NCI-H748 (cell line): ENCODE measurements around the gene ALDH1L1.

ENCODE experiments used
- DNase-seq: peaks from one replicate; lab custom pipeline; 2025; ENCODE audit not compliant: unreplicated experiment; lab: John Stamatoyannopoulos, UW

The ALDH1L1 gene

GRCh38 chr3:126121074-126121473 is 59.3 kb downstream of the ALDH1L1 start:
- no peak for DNase-seq

GRCh38 chr3:126119976-126120375 is 60.4 kb downstream of the ALDH1L1 start:
- DNase-seq: no peak

DNA sequence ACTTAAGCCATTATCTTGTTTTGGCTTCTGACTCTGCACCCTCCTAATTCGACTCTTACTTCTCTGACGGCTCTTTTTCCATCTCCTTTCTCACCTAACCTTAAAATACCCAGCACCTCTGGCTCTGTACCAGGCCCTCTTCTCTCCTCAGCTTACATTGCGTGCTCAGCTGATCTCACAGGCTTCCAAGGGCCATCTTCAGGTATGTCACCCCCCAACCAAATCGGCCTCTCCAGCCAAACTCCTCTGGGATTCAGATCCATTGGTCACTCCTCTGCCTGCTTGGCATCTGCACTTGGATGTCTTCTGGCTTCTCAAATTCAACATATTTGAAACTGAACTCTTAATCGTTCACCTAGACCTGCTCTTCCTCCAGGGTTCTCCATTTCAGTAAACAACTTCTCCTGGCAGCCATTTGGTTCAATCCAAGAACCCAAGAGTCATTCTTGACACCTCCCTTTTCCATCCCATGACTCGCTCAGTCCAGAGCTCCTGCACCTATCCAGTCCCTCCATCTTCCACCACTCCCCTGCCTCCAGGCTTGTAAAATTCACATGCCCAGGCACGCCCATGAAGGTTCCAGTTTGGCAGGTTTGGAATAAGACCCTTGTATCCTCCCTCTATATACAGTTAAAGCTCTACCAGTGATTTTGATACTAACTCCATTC is 61.2 kb downstream of the ALDH1L1 start:
- peak; percentile 75 for DNase-seq

- DNase-seq: no peak
Measured at GRCh38 chr3:126118591-126118990, 61.8 kb downstream of the ALDH1L1 start.

GRCh38 chr3:126117786-126118185 is 62.6 kb downstream of the ALDH1L1 start:
- no peak for DNase-seq

- DNase-seq: no peak
Measured at GRCh38 chr3:126117212-126117611, 63.2 kb downstream of the ALDH1L1 start.

DNA sequence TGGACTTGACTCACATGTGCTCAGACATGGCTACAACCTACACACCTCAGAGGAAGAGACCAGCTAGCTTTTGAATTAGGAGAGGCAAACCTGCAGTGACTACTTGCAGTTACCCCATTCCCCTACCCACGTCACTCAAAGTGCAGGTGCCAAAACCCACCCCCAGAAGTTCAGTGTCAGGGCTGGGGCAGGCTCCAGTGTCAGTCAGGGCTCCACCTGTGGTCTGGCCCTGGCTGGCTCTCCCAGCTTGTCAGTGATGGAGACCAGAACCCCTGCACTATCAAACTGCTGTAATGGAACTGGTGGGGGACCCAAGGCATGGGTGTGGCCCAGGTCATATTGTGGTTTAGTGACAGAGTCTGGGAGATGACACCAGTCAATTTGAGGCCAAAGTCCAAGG is 63.9 kb downstream of the ALDH1L1 start:
- DNase-seq: no peak

GRCh38 chr3:126114443-126115386 is 65.7 kb downstream of the ALDH1L1 start:
- no peak for DNase-seq

GRCh38 chr3:126113733-126114442 is 66.5 kb downstream of the ALDH1L1 start:
- no peak for DNase-seq

GRCh38 chr3:126113238-126113555 is 67.2 kb downstream of the ALDH1L1 start:
- DNase-seq: no peak

GRCh38 chr3:126112531-126113237 is 67.7 kb downstream of the ALDH1L1 start:
- no peak for DNase-seq

GRCh38 chr3:126111566-126112475 is 68.6 kb downstream of the ALDH1L1 start:
- no peak for DNase-seq

GRCh38 chr3:126111126-126111551 is 69.2 kb downstream of the ALDH1L1 start:
- no peak for DNase-seq

GRCh38 chr3:126110431-126111125 is 69.8 kb downstream of the ALDH1L1 start:
- DNase-seq: no peak

- no peak for DNase-seq
Measured at GRCh38 chr3:126109880-126110235, 70.5 kb downstream of the ALDH1L1 start.

DNA sequence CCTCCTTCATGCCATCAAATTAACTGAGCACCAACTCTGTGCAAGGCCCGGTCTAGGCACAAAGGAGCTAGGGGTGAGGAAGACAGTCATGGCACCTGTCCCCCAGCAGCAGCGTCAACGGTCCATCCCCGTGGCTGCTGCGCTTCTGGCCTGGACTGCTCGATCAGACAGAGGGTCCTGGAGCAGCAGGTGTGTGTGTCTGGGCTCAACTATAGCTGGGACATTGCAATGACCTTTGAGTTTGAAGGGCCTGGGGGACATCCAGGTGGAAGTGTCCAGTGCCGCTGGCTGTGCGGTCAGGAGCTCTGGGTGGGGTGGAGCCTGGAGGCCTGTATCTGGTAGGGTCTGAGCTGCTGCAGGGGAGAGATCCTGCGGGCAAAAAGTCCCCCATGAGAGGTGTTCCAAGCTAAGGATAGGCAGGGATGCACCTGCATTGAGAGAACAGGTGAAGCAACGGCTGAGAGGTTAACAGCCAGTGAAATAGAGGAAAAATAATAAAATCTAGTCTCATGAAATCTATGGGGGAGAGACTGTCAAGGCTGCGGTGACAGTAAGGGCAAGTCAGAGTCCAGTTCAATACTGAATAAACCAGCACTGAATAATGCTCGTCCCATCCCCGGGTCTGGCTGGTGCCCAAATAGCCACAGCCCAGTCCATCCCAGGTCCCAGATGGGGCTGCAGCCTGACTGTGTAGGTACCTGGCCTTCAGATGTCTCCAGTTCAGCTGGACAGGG is 71.1 kb downstream of the ALDH1L1 start:
- DNase-seq: no peak

DNA sequence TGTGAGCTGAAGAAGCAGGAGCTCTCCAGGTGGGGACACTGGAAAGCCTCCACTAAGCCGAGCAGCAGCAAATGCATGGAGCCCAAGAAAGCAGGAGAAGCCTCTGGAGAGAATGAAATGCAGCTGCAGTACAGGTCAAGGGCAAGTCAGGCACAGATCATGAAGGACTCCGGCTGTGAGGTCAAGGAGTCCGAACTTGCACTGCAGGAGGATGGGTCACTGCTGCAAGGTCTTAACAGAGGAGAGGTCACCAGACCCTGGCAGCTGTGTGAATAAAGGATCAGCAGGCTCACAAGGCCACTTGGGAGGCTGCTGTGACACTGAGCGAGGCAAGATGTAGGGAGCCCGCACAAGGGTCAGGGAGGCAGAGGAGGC is 71.7 kb downstream of the ALDH1L1 start:
- no peak for DNase-seq

DNA sequence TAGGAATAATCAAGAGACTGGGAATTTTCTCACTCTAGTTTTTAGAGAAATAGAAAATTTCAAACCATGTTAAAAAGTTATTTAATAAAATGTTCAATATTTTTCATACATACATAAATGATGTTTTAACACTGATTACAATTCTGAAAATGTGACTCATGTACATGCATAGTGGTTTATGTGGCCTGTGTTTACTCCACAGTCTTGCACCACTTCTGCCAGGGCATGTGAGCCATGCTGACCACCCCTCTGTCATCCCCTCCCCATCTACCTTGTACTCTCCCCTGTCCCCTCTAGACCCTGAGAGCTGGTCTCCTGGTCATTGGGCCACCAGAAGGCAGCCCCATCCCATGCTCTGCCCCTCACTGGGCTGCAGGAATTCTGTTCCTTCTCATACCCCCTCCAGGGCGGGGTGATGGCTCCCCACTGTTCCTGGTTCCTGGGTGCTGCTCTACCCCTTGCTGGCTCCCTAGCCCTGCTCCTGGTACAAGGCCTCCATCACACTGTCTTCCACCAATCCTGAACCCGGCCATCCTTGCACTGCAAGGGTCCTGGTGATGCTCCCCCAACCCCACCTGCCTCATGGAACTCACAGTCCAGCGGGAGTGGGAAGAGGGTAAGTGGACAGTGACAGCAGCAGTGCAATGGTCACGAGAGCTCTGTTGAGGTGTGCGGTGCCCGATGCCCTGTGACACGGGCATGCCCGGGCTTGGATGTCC is 72.3 kb downstream of the ALDH1L1 start:
- DNase-seq: no peak
